COLO668 (cell line): ENCODE data around the gene DOCK4.

Experiments used
- DNase-seq: peaks from one replicate; lab custom pipeline; 2025; ENCODE audit not compliant: unreplicated experiment; lab: John Stamatoyannopoulos, UW

The DOCK4 gene

DNA sequence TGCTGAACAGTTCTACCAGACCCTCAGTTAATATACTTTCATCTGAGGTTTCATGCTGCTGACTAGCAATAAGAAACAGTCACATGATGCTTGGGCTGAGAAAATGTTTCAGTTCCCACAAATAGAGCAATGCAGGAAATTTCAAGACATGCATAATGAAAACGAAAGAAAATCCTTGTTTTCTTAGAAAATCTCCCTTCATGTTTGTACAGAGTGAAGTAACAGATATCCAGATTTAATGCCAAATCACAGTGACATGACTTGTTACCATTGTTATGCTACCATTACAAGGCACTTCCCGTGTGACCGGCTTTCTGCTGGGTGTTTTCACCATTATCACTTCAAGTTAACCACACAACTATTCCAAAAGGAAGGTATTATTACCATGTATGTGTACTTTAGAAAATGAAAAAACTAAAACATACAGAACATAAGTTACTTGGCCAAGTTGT is 121.7 kb downstream of the DOCK4 start:
- no peak for DNase-seq

DNA sequence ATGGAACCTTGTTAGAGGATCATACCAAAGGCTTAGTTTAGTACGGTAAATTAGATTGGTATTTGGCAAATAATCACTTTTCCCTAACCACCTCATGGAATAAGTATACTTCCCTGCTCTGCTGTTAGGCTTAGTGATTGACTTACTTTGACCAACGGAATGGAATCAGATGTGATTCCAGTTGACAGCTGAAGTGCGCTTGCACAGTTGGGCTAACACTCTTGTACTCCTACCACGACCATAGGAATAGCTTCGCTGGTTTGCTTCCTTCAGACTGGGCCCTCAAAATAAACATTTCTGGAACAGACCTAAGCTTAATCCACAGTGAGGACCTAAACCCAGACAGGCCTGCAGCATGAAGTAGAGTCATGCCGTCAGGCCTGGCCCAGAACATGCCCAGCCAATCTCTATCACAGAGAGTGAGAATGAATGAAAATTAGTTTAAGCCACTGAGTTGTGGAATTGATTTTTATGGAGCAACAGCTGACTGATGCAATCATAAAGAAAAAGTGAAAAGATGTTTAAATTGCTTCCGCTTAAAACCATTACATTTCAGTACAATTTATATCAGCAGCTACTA is 122.3 kb downstream of the DOCK4 start:
- DNase-seq, result no peak

DNA sequence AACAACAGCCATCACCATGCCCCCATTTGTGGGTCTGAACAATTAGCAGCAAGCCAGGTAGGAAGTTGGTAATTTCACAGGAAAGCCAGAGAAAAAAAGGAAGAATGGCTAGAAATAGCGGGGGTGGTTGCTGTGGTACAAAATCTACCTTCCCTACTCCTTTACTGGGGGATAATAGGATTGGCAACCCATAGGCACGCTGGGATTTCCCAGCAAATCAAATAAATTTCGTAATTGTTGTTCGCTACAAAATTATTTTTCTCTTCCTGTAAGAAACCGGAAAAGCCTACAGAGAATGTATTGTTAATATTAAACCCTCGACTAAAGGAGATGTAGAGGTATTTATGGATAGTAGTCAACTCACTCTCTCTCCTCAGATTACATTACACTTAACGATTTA is 123.9 kb downstream of the DOCK4 start:
- no peak for DNase-seq

DNA sequence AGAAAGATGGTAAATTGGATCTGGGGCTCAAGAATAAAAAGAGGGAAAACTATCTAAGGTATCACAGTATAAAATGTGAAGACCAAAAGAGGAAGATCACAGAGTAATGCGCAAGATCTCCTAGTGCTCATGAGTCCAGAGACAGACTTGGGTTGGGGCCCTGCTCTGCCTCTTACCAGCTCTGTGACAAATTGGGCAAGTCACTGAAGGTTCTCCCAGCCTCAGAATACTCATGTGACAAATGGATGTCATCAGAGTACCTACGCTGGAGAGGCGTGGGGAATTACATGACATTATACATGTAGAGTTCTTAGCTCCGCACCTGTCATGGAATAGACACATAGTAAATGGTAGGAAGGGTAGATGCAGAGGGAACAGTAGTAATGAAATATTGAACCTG is 124.4 kb downstream of the DOCK4 start:
- no peak for DNase-seq

DNA sequence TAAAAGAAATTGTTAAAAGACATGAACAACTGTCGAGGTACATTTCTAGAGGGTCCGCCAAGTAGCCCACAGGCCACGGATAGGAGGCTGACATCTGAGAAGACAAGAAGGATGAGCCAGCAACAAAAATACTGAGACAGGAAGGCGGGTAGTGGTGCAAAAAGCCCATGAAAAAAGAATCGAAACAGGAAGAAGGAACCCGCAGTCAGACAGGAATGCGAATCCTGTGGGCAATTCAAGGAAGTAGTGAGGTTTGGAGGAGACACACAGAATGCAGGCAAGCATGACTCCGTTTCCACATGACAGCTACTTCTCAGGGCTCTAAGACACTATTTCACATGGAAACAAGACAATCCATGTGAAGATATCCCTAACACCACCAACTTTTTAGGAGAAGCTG is 125.2 kb downstream of the DOCK4 start:
- no peak for DNase-seq

DNA sequence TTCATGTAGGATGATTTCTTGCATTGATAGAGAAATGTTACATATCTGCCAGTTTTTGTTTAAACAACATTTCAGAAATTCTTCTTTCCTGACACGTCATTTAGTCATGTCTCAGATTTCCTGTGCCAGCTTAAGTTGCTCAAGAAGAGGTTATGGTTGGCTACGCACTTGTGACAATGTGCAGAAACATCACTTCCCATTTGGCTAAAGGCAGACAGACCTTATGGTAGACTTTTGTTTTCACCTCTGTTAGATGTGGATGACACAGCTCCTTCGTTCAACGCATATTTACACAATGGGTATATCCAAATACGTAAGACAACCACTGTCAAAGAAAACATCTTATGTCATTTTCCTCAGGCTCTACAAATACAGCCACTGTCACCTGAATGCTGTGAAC is 125.8 kb downstream of the DOCK4 start:
- DNase-seq, result no peak

DNA sequence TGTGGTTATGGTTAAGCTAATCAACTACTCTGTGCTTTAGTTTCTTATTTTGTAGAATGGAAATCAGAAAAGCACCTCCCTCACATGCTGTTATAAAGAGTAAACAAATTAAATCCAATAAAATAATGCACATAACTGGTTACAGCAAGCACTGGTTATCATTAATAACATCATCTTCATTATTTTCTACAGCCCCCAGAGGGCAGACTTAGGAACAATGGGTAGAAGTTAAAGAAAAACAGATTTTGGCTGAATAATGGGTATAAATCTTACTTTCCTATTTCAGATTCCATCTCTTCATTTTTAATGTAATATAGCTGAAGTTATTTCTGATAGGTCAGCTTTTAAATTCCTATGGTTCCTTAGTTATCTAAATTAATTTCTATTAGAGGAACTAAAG is 126.5 kb downstream of the DOCK4 start:
- DNase-seq, result no peak

DNA sequence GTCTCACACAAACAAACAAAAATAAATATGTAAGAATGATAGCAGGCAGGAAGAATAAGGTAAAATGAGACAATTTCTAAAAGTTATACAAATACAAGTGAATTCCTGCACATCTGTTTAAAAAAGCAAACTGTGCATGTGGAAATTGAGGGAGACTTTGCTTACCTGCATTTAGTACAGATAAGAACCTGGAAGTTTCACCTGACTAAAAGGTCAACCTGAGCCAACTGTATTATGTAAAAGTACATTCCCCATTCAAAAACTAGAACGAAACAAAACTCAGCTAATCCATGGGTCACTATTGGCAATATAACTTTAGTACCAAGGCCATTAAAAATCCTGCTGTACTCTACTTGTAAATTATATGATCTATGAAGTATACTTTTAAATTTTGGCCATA is 127.1 kb downstream of the DOCK4 start:
- DNase-seq, result no peak

DNA sequence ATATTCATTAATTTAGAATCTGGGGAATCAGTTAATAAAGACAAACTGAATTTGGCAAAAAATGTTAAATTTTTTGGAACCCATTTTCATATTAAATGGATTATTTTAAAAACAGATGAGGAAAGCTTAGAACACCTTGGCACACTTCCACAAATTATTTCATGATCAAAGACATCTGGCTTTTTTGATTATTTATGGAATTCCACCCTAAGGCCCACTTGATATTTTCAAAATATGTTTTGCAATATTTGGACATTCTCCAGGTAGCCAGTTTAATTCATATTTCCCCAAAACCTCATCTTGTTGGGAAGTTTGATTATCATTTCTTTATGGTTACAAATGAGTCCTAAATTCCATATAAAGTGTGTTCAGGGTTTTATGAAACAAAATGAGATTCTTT is 129.9 kb downstream of the DOCK4 start:
- DNase-seq, result no peak

DNA sequence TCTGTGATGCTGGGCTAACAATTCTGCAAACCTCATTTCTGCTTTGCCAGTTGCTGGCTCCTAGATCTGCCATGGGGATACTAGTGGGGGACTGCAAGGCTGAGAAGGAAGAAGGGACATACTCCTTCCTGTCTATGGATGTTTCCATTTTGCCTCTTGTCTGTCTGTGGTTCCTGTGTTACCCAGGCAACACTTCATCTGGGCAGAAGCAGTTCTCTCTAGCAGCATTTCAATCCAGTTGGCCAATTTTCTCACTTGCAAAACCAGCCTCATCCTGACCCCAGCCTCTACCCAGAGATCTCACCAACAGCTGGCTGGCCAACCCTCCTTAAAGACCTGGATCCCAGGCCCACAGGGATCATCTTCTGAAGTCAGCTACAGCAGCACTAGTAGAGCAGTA is 131.7 kb downstream of the DOCK4 start:
- no peak for DNase-seq

DNA sequence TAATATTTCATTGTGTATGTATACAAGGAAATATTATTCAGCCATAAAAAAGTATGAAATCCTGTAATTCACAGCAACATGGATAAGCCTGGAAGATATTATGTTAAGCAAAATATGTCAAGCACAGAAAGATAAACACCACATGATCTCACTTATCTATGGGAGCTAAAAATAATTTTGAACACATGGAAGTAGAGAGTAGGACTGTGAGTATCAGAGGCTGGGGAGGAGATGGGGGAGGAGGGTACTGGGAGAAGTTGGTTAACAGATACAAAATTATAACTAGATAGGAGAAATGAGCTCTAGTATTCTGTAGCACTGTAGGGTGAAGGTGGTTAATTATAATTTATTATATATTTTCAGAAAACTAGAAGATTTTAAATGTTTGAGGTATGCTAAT is 132.7 kb downstream of the DOCK4 start:
- no peak for DNase-seq

DNA sequence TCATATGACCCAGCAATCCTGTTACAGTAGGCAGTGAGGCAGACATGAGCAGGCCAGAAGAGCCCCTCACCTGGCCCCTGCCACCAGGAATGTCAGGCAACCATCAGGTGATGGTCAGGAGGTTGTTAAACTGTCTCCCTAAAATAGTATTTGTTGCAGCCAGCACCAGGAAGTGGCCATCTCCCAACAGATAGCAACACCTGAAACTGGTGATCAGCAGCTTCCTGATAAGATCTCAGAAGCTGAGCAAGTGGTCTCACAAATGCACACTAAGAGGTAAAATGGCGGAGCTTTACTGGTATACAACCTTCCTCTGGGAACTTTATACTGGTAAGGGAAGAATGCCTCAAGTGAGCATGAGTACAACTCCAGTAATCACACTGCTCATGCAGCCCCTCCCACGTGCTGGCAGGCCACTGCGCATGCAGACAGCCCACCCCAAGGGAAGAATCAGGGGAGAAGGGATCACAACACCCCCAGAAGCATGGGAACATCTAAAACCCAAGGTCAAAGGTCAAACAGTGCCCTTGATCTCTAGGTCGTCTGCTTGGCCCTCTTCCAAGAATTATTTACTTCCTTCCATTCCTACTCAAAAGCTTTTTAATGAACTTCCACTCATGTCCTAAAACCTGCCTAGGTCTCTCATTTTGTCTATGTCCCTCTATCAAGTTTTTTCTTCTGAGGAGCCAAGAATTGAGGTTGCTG is 133.5 kb downstream of the DOCK4 start:
- DNase-seq, result no peak

DNA sequence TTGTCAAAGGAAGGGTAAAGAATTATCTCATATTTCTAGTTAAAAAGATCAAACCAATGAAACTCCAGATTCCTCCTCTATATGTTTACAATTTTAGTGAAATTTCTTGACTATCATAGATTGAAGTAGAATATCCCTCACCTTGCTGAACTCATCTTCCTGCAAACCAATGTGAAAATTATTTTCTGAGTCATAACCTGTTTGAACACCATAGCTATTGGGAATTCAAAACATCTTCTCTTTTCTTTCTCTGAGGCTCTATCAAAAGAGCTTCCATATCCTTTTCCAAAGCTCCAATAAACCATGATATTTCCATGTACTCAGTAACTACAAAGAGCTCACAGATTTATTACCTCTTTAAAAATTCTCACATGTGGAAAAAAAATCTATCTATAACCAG is 134.3 kb downstream of the DOCK4 start:
- DNase-seq, result no peak

DNA sequence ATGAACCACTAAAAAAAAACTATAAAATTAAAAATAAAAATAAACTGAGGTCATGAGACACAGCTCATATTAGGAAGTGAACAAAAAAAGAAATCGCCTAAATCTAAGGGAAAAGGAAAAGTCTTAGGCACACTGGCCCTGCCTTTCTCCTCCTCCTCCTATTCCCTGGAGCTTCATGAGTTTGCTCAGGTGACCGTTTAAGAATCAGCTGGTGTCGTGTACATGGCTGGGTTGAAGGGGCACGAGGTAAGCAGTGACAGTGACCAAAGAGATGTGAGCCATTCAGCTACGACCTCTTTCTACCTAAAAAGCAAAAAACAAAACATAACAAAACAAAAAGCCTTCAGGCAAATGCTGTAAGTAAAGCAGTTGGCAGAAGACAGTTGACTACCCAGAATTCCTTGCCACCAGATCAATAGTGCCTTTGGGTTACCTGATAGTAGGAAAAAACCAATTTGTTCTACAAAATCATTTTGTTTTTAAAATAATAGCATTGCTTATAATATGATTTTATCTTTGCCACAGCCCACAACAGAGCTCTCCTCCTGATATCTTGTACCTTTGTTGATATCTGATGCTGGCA is 135.4 kb downstream of the DOCK4 start:
- DNase-seq, result no peak

DNA sequence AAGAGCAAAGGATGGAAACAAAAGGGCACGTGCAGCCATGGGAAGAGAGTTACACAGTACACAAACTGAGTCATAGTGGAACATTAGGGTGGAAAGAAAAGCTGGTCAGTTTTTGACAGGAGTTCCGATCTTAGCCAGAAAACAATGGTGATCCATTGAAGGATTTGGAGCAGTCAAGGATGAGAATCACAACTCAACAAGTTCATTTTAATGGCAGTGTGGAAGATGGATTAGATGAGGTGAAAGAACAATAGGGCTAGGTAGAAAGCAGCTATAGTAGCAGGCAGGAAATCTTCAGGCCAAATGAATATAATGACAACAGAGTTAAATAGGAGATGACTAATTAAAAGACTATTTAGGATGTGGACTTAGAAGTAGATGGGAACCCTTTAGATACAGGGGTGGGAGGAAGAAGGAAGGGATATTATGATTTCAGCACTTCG is 136.3 kb downstream of the DOCK4 start:
- DNase-seq, result no peak

DNA sequence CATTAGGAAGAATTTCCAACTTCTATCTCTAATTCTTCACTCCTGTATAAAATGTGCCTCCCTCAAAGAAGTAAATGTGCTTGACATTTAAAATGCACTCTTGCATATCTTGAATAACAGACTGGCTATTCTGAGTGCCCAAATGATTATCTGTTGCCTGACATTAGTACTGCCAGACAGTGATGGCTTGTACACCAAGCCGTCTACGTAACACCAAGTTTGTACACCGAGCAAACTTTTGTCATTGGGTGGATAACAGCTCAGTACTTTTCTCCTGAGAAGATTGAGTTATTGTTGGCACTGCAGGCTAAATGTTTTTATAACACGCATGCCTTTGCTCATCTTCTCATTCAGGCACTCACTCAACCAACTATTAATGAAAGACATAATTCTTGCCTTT is 137.2 kb downstream of the DOCK4 start:
- no peak for DNase-seq

DNA sequence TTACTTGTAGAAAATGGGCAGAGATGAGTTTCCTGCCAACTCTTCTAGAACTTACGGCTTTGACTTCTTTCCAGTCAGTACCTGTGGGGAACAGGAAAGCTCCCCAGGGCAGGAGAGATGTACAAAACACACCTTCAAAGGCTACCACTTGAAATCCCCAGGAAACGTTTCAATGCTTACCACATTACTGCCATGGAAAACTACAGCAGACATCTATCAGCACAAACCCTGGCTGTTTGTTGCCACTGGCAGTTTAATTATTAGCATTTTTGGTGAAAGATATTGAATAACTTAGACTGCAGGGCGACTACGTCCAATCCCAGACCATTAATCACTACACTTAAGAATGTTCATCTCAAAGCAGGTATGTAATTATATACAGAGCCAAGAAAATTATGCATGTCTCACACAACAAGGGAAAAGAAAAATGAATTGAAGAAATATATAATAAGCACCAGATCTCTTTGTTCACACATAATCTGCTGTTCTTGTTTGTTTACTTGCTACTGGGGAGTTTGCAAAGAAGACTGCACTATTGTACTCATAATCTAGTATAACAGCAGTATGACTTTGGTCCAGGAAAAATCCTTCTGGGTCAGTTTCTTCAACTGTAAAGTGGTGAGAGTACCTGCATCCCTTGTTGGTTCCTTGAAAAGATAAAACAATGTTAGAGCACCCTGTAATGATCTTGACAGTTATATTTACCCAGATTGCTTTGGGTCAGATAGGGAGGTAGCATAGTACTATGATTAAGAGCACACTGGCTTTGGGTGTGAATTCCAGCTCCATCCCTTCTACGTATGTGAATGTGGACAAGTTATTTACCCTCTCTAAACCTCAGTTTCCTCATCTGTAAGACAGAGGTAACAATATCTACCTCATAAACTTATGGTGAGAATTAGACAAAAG is 138.3 kb downstream of the DOCK4 start:
- DNase-seq, result no peak

DNA sequence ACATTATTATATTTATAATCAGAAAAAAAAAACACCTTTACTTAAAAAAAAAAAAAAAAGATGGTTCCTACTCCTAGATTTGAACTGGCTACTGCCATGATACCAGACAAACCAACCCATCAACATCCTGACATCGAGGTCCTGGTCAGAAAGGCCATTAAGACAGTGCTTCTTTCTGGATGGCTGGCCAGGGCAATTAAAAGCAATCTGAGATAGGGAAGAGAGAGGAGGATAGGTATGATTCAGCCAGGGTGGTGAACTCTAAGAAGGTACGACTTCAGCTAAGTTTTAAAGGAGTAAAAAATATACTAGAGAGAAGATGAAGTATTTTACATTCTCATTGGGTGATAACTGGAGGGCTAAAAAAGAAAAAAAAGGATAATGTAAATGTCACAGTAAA is 139.0 kb downstream of the DOCK4 start:
- no peak for DNase-seq

DNA sequence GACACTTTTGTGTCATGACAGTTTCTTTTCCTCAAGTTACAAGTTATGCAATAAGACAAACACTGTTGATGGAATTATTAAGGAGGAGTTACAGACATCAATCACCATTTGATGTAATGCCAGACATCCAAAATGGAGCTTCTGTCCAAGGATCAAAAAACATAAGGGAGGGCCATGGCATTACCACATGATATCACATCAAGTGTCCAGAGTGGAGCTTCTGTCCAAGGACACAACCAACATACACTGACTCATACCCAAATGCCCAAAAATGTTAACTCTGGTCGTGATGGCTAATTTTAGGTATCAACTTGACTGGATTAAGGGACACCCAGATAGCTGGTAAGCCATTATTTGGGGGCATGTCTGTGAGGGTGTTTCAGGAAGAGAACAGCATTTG is 140.4 kb downstream of the DOCK4 start:
- DNase-seq, result no peak

DNA sequence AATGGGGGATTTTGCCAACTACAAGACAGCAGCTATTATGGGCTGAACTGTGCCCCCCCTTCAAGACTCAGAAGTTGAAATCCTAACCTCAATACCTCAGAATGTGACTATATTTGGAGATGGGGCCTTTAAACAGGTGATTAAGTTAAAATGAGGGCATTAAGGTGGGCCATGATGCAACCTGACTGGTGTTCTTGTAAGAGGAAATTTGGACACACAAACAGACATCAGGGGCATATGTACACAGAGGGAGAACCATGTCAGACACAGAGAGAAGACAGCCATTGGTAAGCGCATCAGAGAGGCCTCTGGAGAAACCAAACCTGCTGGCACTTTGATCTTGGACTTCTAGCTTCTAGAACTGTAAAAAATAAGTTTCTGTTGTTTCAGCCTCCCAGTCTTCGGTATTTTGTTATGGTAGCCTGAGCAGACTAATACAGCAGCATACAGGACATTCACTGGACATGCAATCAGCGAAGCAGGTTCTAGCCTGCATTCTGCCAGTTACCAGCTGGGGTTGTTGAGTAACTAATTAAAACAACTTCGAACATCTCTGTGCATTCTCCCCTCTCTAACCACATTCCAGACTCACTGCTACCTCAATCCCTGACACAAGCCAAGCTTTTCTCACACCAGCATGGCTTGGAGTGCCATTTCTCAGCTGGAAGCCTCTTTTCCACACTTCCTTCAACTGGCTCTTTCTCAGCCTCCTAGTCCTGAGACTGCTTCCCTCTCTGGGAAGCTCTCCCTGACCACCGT is 141.4 kb downstream of the DOCK4 start:
- no peak for DNase-seq

DNA sequence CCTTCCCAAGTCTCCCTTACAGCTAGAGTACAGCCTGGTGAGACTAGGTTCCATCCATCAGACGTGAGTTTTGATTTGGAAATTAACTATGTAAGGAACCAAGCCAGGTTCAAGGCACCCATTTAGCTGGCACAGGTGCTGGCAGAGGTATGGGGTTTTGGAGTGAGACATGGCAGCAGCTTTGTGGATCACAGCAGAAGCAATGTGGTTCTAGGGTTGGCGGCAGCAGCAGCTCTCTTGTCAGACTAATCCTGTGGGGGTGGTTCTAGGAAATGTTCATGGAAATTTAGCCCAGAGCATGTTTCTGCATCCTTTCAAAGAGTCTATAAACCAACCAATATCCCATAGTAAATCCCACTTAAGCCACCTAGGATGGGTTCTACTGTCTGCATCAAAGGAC is 142.2 kb downstream of the DOCK4 start:
- no peak for DNase-seq
